Ramos (cell line): ENCODE measurements around the gene MIEN1.
"Not testable (repeated sequence)": the region's sequence is repeated elsewhere in the genome, so short reads cannot be mapped to it uniquely, and the experiment has no call there.

Experiments
- in situ Hi-C: fragments of 300-500 bp; cut with MboI; formaldehyde crosslinking; loops from one replicate; pipeline ENCODE4 v1.14.3; 2022; ENCODE audit warnings: low sequenced_read_pairs; ENCODE audit not compliant: unreplicated experiment

Gene MIEN1

DNA sequence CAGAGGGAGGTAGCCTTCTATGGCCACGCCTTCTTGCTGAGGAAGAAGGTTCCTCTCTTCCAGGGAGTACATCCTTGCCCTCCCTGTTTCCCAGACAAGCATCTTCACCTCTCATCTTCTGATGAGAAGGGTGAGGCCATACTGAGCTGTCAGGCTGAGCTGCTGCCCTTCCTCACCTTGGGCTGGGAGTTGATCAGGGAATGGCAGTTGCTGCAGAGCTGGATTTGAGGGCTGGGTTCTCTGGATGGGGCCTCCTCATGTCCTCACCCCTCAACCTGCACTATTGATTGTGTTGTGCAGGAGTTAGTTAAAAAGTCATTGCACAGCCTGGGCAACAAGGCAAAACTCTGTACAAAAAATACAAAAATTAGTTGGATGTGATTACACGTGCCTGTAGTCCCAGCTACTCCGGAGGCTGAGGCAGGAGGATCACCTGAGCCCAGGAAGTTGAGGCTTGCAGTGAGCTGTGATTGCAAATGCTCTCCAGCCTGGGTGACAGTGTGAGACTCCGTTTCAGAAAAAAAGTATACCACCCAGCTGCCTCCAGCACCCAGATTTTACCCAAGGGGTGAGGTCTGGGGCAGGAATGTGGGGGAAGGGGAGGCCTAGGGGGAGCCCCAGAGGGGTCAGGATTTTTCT lies 28.4 kb downstream of the MIEN1 start:
- in situ Hi-C loops, result no loop called here

DNA sequence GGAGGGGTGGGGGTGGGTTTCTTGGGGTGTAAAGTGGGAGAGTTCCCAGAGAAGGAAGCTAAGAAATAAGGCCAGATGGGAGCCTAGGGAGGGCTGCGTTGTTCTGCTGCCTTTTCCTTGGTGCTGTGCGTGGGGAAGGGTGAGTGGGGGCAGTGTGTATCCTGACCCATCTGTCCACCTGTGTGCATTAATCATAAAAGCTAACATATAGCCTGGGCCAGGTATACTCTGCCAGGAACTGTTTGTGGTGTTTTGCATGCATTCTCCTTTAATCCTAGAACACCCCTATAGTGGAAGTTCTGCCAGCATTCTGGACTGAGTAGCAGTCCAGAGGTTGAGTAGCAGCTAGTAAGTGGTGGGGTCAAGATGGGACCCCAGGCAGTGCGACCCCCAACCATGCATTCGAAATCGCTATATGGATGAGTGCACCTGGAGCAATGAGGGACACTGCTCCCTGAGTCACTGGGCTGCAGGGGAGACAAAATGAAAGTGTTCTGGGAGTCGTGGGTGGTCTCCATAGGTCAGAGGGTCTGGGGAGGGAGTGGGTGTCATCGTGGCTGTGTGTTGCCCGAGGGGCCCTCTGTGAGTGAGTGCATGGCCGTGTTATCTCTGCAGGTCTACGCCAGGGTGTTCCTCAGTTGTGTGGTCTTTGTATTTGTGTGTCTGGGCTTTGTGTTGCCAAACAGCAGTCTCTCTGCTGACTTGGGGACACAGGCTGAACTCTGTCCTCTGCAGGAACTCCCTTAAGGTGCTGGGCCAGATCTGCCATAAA lies 29.1 kb downstream of the MIEN1 start:
- in situ Hi-C loops, result no loop called here

DNA sequence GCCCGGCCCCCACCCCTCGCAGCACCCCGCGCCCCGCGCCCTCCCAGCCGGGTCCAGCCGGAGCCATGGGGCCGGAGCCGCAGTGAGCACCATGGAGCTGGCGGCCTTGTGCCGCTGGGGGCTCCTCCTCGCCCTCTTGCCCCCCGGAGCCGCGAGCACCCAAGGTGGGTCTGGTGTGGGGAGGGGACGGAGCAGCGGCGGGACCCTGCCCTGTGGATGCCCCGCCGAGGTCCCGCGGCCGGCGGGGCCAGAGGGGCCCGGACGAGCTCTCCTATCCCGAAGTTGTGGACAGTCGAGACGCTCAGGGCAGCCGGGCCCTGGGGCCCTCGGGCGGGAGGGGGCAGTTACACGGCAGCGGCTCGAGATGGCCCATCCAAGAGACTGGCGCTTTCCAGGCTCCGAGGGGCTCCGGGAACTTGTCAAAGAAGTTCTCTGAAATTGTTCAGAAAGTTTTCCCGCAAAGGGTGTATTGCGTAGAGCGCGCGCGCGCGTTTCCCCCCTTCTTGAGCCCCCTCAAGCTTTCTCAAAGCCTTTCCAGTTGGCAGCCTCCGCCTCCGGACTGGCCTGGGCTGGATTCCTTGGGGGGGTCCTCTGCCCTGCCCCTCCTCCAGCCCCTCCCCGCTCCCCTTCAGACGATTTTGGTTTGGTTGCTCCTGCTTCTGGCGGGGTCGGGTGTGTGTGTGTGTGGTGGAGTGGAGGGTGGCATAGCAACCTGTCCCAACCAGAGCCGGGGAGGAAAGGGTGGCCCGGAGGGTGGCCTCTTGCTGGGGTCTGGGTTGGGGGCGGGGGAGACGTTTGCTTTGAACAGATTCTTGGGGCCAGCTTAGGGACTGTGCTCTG lies 30.0 kb downstream of the MIEN1 start:
- in situ Hi-C loops, result no loop called here

DNA sequence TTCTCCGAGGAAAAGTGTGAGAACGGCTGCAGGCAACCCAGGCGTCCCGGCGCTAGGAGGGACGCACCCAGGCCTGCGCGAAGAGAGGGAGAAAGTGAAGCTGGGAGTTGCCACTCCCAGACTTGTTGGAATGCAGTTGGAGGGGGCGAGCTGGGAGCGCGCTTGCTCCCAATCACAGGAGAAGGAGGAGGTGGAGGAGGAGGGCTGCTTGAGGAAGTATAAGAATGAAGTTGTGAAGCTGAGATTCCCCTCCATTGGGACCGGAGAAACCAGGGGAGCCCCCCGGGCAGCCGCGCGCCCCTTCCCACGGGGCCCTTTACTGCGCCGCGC lies 30.5 kb downstream of the MIEN1 start, which contains the start of gene ERBB2:
TSS of gene ERBB2 (plus strand) at position 247 of the 330 bp plus-strand sequence. CDS start 175 bp downstream, outside the sequence.
- in situ Hi-C loops, result no loop called here

DNA sequence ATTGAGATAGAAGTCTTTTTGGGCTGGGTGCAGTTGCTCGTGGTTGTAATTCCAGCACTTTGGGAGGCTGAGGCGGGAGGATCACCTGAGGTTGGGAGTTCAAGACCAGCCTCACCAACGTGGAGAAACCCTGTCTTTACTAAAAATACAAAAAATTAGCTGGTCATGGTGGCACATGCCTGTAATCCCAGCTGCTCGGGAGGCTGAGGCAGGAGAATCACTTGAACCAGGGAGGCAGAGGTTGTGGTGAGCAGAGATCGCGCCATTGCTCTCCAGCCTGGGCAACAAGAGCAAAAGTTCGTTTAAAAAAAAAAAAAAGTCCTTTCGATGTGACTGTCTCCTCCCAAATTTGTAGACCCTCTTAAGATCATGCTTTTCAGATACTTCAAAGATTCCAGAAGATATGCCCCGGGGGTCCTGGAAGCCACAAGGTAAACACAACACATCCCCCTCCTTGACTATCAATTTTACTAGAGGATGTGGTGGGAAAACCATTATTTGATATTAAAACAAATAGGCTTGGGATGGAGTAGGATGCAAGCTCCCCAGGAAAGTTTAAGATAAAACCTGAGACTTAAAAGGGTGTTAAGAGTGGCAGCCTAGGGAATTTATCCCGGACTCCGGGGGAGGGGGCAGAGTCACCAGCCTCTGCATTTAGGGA lies 31.0 kb downstream of the MIEN1 start:
- in situ Hi-C loops, result not testable (repeated sequence)

DNA sequence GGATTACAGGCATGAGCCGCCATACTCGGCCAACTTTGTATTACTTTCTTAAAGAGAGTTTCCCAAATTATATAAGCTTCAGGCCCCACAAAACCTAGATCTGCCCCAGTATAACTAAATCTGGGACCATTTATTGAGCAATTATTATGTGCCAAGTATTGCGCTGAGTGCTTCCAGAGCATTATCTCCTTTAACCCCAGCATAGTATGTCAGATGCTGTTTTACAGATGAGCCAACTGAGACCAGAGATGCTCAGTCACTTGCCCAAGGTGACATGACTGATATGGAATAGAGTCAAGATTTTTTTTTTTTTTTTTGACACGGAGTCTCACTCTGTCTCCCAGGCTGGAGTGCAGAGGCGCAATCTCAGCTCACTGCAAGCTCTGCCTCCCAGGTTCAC lies 32.4 kb downstream of the MIEN1 start:
- in situ Hi-C loops, result no loop called here

DNA sequence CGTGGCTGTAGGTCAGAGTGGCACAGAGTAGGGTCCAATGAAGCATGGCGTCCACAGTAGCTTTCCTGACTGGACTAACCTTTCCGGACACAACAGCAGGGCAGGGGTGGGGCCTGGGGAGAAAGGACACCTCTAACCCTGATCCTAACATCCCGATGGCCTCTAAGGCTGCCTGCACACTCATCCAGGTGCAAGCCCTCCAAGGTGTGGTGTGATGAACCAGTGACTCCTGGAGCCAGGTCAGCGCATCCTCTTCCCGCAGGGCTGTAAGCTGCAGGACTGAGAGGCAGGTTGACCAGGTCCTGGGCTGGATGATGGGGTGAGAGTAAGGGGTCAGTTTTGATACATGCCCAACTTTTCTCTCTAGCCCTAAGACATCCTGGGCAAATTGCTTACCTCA lies 33.6 kb downstream of the MIEN1 start:
- in situ Hi-C loops, result no loop called here

DNA sequence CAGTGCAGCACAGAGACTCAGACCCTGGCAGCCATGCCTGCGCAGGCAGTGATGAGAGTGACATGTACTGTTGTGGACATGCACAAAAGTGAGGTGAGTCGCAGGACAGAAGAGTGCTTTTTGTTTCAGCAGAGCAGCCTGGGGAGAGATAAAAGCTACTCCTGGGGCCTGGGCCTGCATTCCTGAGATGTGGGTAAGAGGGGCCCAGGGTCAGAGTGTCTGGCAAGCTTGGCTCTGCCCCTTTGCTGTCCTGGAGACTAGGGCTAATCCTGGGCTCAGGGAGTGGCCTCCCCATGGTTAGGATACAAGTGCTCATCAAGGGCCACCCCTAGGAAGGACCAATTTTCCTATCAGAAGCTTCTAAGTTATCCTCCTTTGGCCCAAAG lies 35.2 kb downstream of the MIEN1 start:
- in situ Hi-C loops, result no loop called here

DNA sequence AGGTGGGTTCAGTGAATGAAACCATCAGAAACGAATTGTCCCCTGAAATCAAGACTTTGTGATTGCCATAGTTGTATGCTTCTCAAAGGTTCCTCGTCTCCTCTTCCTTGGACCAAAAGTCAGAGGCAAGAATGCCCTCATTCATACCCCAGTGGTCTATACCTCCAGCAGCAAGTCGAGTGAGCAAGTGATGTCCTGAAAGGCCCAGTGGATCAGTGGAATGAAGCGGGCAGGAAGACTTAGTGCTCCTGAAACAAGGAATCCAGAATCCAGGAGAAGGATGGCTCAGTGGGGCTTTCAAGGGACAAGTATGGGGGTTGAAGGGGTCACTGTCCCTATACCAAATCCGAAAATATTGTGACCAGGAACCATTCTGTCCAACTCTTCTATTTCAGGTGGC lies 35.7 kb downstream of the MIEN1 start:
- in situ Hi-C loops, result no loop called here

DNA sequence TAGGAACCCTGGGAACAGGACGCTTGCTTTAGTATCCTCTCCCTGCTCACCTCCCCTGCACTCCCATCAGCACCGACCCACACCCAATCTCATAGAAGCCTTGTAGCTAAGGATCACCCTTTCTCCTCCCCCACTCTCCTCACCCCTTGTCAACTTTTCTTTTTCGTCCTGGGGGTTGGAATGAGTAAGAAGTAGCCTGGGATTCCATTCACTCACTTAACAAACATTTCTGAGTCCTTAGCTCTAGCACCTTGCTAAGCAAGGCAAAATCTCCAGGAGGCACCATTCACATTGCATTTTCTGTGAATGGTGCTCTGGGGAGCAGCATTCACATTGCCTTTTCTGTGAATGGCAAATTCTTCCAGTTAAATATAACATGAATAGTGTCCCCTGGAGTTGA lies 41.4 kb downstream of the MIEN1 start:
- in situ Hi-C loops, result no loop called here

DNA sequence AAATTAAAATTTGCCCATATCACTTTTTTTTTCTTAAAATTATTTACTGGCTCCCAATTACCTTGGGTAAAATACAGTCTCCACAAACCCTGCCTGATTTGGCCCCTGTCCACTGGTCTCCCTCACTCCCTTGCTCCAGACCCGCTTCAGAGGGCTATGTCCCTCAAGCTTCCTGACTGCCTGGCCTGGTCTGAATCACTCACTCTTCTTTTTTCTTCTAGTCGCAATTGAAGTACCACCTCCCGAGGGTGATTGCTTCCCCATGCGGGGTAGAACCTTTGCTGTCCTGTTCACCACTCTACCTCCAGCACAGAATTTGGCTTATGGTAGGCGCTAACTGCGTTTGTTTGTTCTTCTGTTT lies 41.9 kb downstream of the MIEN1 start:
- in situ Hi-C loops, result no loop called here

DNA sequence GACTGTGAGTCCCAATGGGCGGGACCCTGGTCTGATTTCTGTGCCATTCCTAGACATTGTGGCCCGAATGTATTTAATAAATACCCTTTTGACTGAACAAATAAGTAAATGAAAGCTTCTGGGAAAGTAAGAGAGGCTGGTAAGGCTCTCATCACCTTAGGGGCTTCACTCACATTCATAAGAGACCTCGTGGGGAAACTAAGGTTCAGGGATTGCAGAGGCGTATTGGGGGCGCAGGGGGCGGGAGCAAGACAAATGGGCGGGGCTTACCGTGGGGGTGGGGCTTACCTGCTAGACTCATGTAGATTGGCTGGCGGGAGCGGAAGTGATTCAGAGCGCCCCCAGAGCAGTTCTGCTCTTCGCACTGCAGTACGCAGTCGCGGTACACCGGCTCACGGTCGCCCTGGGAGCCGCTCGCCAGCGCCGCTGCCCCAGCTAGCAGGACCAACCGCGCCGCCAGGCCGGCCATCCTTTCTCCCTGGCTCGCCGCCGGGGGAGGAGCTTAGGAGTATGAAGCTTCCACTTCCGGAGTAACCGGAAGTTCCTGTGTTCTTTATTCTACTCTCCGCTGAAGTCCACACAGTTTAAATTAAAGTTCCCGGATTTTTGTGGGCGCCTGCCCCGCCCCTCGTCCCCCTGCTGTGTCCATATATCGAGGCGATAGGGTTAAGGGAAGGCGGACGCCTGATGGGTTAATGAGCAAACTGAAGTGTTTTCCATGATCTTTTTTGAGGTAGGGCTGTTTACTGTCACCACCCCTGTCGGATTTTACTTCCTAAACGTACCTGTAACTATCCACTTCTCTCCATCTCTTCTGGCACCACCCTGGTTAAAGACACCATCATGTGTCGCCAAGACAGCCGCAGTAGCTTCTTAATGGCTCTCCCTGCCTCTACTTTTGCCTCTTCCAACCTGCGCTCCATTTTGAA lies 42.5 kb downstream of the MIEN1 start, which contains the start of gene PGAP3:
TSS of gene PGAP3 (minus strand) at position 512 of the 929 bp plus-strand sequence. CDS start at position 469, 43 bp downstream.
- in situ Hi-C loops, result no loop called here

DNA sequence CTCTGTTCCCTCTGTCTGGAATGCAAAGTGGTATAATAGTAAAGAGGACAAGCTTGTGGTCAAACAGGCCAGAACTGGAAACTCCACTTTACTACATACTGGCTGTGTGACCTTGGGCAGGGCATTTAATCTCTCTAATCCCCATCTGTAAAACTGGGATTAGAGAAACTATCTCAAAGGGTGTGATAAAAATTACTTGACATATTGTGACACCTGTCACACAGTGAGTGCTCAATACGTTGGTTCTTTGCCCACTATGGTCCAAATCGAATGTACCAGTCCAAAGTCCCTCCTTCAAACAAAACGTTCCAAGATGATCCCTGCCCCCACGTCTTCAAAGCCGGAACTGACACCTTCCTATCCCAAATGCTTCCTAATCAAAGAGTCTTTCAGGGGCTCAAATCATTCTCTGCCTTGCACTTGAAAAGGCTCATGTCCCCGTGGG lies 43.2 kb downstream of the MIEN1 start:
- in situ Hi-C loops, result no loop called here

DNA sequence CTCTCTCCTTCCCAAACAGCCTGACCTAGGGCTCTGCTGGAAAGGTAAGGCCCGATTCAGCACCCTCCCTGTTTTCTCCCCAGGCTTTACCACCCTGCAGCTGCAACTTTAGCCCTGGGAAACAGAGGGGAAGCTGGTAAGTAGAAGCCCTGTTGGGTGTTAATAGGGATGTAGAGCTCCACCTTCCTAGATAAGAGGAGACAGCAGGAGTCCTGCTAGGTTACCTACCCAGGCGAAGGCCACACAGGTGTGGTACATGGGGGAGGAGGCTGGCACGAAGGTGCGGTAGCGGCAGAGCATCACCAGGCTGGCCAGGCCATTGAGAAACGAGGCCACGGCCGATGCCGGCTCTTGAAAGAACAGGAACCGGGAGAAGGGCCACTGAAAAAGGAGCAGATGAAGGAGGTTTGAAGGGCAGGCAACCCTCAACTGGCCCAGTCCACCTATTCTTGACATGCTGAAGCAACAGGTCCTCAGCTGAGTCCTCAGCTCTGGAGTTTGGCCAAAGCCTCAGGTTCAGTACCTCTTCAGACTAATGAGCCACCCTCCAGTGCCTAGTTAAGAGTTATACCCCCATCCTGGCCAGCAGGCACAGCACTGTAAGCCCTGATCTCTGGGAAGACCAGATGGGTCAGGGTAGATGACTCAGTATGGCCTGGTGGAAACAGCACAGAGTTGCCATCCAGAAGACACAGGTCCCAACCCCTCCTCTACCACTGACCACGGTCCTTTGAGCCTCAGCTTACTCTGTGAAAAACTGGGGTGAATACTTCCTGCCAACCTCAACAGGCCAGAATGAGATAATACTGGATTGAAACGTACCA lies 45.8 kb downstream of the MIEN1 start:
- in situ Hi-C loops, result no loop called here

DNA sequence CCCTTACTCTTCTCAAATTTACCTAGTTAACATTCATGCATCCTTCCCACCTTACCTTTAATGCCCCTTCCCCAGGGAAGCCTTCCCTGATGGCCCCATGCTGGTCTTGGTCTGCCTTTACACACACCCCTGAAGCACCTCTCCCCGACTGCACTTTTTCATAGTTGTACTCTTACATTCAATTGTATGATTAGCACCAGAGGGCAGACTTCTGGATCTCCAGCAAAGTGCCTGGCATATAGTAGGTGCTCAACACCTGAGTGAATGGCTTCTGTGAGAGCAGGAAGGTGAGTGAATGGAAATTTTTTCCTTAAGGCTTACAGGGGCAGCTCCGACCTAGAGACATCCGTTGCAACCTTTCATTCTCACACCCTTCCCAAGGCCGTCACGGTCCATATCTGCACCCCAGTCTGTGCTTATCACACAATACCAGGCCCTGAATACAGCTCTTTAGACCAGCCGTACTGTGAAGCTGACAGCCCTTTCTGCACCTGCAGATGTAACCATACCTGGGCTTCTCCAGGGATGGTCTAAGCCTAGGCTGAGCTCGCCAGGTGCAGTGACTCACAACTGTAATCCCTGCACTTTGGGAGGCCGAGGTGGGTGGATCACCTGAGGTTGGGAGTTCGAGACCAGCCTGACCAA lies 46.9 kb downstream of the MIEN1 start:
- in situ Hi-C loops, result no loop called here

DNA sequence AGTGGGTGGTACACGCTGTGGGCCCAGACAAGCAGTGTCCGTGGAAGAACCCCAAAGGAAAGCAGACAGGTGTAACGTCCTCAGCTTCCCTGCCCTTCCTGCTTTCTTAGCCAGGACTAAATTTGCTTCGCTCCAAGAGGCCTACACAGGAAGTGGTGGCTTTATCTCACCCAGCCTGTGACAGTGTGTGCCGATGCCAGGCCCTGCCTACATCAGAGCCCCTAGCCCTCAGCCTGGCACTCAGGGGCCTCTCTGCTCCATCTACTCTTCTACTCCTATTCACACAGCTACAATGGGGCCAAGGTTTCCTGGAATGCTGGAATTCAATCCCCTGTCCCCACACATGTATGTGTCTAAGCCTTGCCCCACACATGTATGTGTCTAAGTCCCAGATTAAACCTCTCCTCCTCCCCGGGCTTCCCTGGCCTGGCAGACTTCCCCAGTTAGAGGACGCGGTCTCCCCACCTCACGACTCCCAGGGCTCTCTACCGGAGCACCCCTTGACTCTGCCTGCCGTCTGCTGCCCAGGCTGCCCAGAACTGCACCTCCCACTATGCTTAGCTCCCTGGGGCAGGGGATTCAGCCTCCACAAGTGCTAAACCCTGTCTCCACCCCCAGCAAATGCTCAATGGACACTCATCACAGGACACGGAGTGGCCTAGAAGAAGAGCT lies 50.7 kb downstream of the MIEN1 start:
- in situ Hi-C loops, result no loop called here
